GM12891 (cell line): ENCODE results near the gene ABHD2.

ENCODE experiments used
- POLR2A ChIP-seq: IDR thresholded peaks from 2 replicates; pipeline ENCODE4 v1.6.1; 2011; ENCODE audit warnings: low read depth, low read length, control low read depth
- POLR2AphosphoS5 ChIP-seq: IDR thresholded peaks from 2 replicates; pipeline ENCODE4 v1.6.1; 2011; ENCODE audit warnings: low read depth, low read length, control low read depth

GRCh38 chr15:89217686-89218376 lies 129.6 kb downstream of the ABHD2 start:
- no peak for TF ChIP-seq POLR2A
- no peak for TF ChIP-seq POLR2AphosphoS5
